Thymus (tissue), 11 donors: ENCODE data around the gene USP2. TPM values are rescaled to one million over a fixed set of nuclear protein-coding genes. Genes with fewer than 3 reads are reported as not detected.
"Not testable (repeated sequence)": the region's sequence is repeated elsewhere in the genome, so short reads cannot be mapped to it uniquely, and the experiment has no call there.

ENCODE experiments used
- DNase-seq, 9 donors: peaks; one replicate each; pipeline ENCODE4 v3.0.0-alpha.2; 2013; ENCODE audit warnings: low spot score in 9 of 9, low read depth in 6 of 9, missing footprints in 1 of 9
- H3K27ac ChIP-seq, 2 donors: one replicate each; pipeline ENCODE4 v1.5.1; 2013; ENCODE audit warnings: control low read depth in 1 of 2, low read depth in 1 of 2, low read length in 1 of 2, mild to moderate bottlenecking in 1 of 2, moderate library complexity in 1 of 2
- H3K27me3 ChIP-seq, 2 donors: one replicate each; pipeline ENCODE4 v1.5.1; 2013; ENCODE audit warnings: low read length in 1 of 2; ENCODE audit not compliant: control insufficient read depth in 2 of 2, insufficient read depth in 1 of 2
- H3K36me3 ChIP-seq, 2 donors: one replicate each; pipeline ENCODE4 v1.5.1; 2013; ENCODE audit warnings: low read length in 1 of 2, mild to moderate bottlenecking in 1 of 2, moderate library complexity in 1 of 2; ENCODE audit not compliant: control insufficient read depth in 2 of 2, insufficient read depth in 2 of 2
- H3K4me1 ChIP-seq, 2 donors: one replicate each; pipeline ENCODE4 v1.5.1; 2013; ENCODE audit warnings: low read length in 2 of 2; ENCODE audit not compliant: control insufficient read depth in 2 of 2, insufficient read depth in 2 of 2
- H3K4me3 ChIP-seq, 2 donors: one replicate each; pipeline ENCODE4 v1.5.1; 2013; ENCODE audit warnings: low read length in 2 of 2, control low read depth in 1 of 2, mild to moderate bottlenecking in 1 of 2
- H3K9me3 ChIP-seq, 2 donors: one replicate each; pipeline ENCODE4 v1.5.1; 2013; ENCODE audit warnings: low read length in 1 of 2, mild to moderate bottlenecking in 1 of 2; ENCODE audit not compliant: control insufficient read depth in 2 of 2, insufficient read depth in 1 of 2
- WGBS: extraction: QIAGEN DNeasy Blood & Tissue Kit; methylation state at CpG from one replicate; pipeline ENCODE4 v1.1.7; 2013; 5-methylcytosine and 5-hydroxymethylcytosine counted together
- polyA plus RNA-seq: library from polyadenylated mRNA; stranded (reverse); fragments of 200-250 nt; gene quantifications from one replicate; pipeline ENCODE4 v1.2.3, GENCODE V29; 2013
- total RNA-seq: library from RNA; stranded (reverse); fragments of 120-200 nt; gene quantifications from one replicate; pipeline ENCODE4 v1.2.4, GENCODE V29; 2013
- donor health status: healthy.

Gene USP2
- total and polyA plus RNA-seq, 2 donors: 0.19 to 1.2 TPM

DNA sequence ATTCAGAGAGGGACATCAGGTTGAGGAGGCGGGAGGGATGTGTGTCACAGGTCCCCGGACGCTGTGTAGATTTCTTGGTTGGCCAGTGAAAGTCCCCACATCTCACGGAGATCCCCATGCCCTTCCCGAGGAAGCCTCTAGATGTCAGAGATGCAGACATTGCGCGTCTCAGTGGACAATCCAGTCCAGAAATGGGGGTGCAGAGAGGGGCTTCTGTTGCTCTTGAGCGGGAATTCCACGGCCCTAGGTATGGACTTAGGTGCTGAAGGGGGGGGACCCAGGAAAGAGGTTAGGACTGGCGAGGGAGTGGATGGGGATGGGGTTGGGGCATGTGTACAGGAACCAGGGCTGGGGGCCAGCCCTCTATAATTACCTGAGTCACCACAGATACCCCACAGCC is 34.5 kb upstream of the USP2 start:
- Histone ChIP-seq H3K27me3 (peaks cover 0 to 18% of the 10 kb centered on the region in 2 donors), H3K36me3 (no peaks in the 10 kb centered on the region), H3K4me3 (no peak overlapping the region), H3K27ac (no peak overlapping the region), H3K4me1 (no peaks in the 10 kb centered on the region), H3K9me3 (no peaks in the 10 kb centered on the region)
- no peak for DNase-seq
- WGBS: 95% methylated on average over 10 of the region's 10 CpGs

DNA sequence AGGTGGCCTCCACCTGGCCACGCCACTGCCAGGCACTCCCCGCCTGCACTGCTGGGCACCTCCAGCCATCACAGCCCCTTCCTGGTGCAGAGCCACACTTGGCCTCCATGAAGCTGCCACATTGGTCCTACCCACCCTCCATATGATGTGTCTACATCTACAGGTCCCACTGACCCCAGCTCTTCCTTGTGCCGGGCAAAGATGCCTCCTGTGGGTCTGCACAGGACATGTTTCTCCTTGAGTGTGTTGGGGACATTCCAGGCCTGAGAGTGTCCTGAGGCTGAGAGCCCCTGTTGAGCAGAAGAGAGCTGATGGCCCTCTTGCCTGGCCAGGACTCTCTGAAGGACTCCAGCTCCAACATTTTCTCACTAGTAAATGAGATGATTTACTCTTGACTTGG is 34.0 kb upstream of the USP2 start:
- Histone ChIP-seq H3K36me3 (no peaks in the 10 kb centered on the region), H3K9me3 (no peaks in the 10 kb centered on the region), H3K4me3 (no peak overlapping the region), H3K4me1 (no peaks in the 10 kb centered on the region), H3K27ac (no peak overlapping the region), H3K27me3 (peaks cover 0 to 13% of the 10 kb centered on the region in 2 donors)
- 97% methylated on average over 3 of the region's 3 CpGs for WGBS
- no peak for DNase-seq

GRCh38 chr11:119414734-119415133 is 33.2 kb upstream of the USP2 start:
- H3K4me3 ChIP-seq: no peak overlapping the region
- no peaks in the 10 kb centered on the region for H3K9me3 ChIP-seq
- peaks cover 0 to 5% of the 10 kb centered on the region in 2 donors for H3K27me3 ChIP-seq
- H3K27ac ChIP-seq: no peak overlapping the region
- no peak for DNase-seq
- no peaks in the 10 kb centered on the region for H3K4me1 ChIP-seq
- no peaks in the 10 kb centered on the region for H3K36me3 ChIP-seq

GRCh38 chr11:119414321-119414720 is 32.8 kb upstream of the USP2 start:
- H3K36me3 ChIP-seq: no peaks in the 10 kb centered on the region
- DNase-seq: no peak
- WGBS: 94% methylated on average over 2 of the region's 2 CpGs
- H3K4me3 ChIP-seq: no peak overlapping the region
- H3K27ac ChIP-seq: no peak overlapping the region
- no peaks in the 10 kb centered on the region for H3K4me1 ChIP-seq
- H3K9me3 ChIP-seq: no peaks in the 10 kb centered on the region
- H3K27me3 ChIP-seq: peaks cover 0 to 4% of the 10 kb centered on the region in 2 donors

- H3K36me3 ChIP-seq: no peaks in the 10 kb centered on the region
- over 99% methylated on average over 2 of the region's 2 CpGs for WGBS
- H3K27ac ChIP-seq: no peak overlapping the region
- H3K9me3 ChIP-seq: no peaks in the 10 kb centered on the region
- DNase-seq: no peak
- no peak overlapping the region for H3K4me3 ChIP-seq
- no peaks in the 10 kb centered on the region for H3K27me3 ChIP-seq
- H3K4me1 ChIP-seq: no peaks in the 10 kb centered on the region
These were observed 30.6 kb upstream of the USP2 start for GRCh38 chr11:119412072-119412471.

GRCh38 chr11:119410501-119410900 is 29.0 kb upstream of the USP2 start:
- H3K9me3 ChIP-seq: no peaks in the 10 kb centered on the region
- H3K27me3 ChIP-seq: no peaks in the 10 kb centered on the region
- no peaks in the 10 kb centered on the region for H3K36me3 ChIP-seq
- no peak overlapping the region for H3K27ac ChIP-seq
- H3K4me1 ChIP-seq: no peaks in the 10 kb centered on the region
- 94% methylated on average over 1 of the region's 1 CpG for WGBS
- H3K4me3 ChIP-seq: no peak overlapping the region
- DNase-seq: no peak

DNA sequence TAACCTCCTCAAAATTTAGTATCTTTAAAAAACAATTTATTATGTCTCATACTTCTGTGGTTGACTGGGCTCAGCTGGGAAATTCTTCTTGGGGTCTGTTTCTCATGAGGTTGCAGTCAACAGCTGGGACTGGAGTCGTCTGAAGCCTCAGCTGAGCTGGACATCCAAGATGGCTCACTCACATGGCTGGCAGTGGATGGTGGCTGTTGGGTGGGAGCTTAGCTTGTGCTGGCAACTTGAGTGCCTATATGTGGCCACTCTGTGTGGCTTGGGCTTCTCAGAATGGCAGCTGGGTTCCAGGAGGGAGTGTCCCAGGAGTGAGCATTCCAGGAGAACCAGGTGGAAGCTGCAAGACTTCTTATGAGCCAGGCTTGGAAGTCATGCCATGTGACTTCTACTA is 28.2 kb upstream of the USP2 start:
- DNase-seq: no peak
- 96% methylated on average over 1 of the region's 1 CpG for WGBS
- Histone ChIP-seq H3K27me3 (no peaks in the 10 kb centered on the region), H3K4me3 (no peak overlapping the region), H3K27ac (no peak overlapping the region), H3K36me3 (no peaks in the 10 kb centered on the region), H3K9me3 (no peaks in the 10 kb centered on the region), H3K4me1 (no peaks in the 10 kb centered on the region)

DNA sequence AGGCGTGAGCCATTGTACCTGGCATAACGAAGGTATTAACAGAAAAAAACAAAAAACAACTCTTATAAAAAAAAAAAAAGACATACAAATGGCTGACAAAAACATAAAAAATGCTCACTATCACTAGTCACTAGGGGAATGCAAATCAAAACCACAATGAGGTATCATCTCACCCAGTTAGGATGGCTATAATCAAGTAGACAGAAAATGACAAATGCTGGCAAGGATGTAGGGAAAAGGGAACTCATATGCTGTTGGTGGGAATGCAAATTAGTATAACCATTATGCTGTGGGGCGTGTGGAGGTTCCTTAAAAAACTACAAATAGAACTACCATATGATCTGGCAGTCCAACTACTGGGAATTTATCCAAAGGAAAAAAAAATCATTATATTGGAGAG is 24.5 kb upstream of the USP2 start:
- H3K27ac ChIP-seq: no peak overlapping the region

GRCh38 chr11:119405448-119405847 is 24.0 kb upstream of the USP2 start:
- H3K4me1 ChIP-seq, H3K27me3 ChIP-seq, H3K4me3 ChIP-seq, H3K36me3 ChIP-seq, DNase-seq, H3K9me3 ChIP-seq, H3K27ac ChIP-seq: not testable (repeated sequence)
- WGBS: 96% methylated on average over 6 of the region's 6 CpGs

More for the DNA sequence above, 24.5 kb upstream of the USP2 start:
- Histone ChIP-seq H3K9me3 (no peaks in the 10 kb centered on the region), H3K36me3 (no peaks in the 10 kb centered on the region), H3K27me3 (no peaks in the 10 kb centered on the region), H3K4me3 (no peak overlapping the region), H3K4me1 (no peaks in the 10 kb centered on the region)
- WGBS: 93% methylated on average over 3 of the region's 3 CpGs
- DNase-seq: no peak

GRCh38 chr11:119404872-119405271 is 23.4 kb upstream of the USP2 start:
- no peak for DNase-seq
- Histone ChIP-seq H3K9me3 (no peaks in the 10 kb centered on the region), H3K36me3 (no peaks in the 10 kb centered on the region), H3K4me3 (no peak overlapping the region), H3K27me3 (no peaks in the 10 kb centered on the region), H3K27ac (no peak overlapping the region), H3K4me1 (no peaks in the 10 kb centered on the region)
- 85% methylated on average over 2 of the region's 2 CpGs for WGBS
